Calu3 (cell line): Measurements from ENCODE around the gene AQP9. TPM values are rescaled to one million over a fixed set of nuclear protein-coding genes. Genes with fewer than 3 reads are reported as not detected.

Experiments used
- BruUV-seq: library from RNA; stranded (reverse); fragments of 400-500 nt; replicated peaks from 2 replicates; lab custom pipeline; 2021; lab: Mats Ljungman, UMichigan
- CTCF ChIA-PET: fragments of 300-600 bp; sonication (Branson Sonifier 250); formaldehyde crosslinking; loops from one replicate; lab custom pipeline; 2022; ENCODE audit warnings: antibody characterized with exemption; lab: Charles Lee
- DNase-seq: peaks from one replicate; pipeline ENCODE4 v3.0.0; 2022
- H3K27ac Mint-ChIP-seq: one replicate; pipeline ENCODE4 v1.8.0; 2022; ENCODE audit warnings: mixed read lengths; ENCODE audit not compliant: unreplicated experiment
- H3K27me3 Mint-ChIP-seq: one replicate; pipeline ENCODE4 v1.8.0; 2022; ENCODE audit warnings: mixed read lengths; ENCODE audit not compliant: unreplicated experiment
- H3K36me3 Mint-ChIP-seq: one replicate; pipeline ENCODE4 v1.8.0; 2022; ENCODE audit warnings: mild to moderate bottlenecking, moderate library complexity, mixed read lengths; ENCODE audit not compliant: insufficient read depth, unreplicated experiment
- H3K4me1 Mint-ChIP-seq: one replicate; pipeline ENCODE4 v1.8.0; 2022; ENCODE audit warnings: mild to moderate bottlenecking, low read depth, mixed read lengths; ENCODE audit not compliant: unreplicated experiment
- H3K4me3 Mint-ChIP-seq: one replicate; pipeline ENCODE4 v1.8.0; 2022; ENCODE audit warnings: mild to moderate bottlenecking, low read depth, moderate library complexity, mixed read lengths; ENCODE audit not compliant: unreplicated experiment
- H3K9me3 Mint-ChIP-seq: one replicate; pipeline ENCODE4 v1.8.0; 2022; ENCODE audit warnings: low read depth, mixed read lengths; ENCODE audit not compliant: unreplicated experiment
- CTCF ChIP-seq: fragments of 200-600 bp; IDR thresholded peaks from one replicate; pipeline ENCODE4 v1.8.0; 2022; ENCODE audit warnings: antibody characterized with exemption; ENCODE audit not compliant: unreplicated experiment
- intact Hi-C: fragments of 100-400 bp; cut with micrococcal nuclease; formaldehyde crosslinking; loops from one replicate; pipeline ENCODE4 v1.10.0; 2022; ENCODE audit not compliant: unreplicated experiment
- total RNA-seq: library from RNA; stranded (reverse); gene quantifications from 2 replicates; pipeline ENCODE4 v1.2.3, GENCODE V29; 2022

The AQP9 gene
- total RNA-seq, 1 experiment from 2014 or later: not detected

- no peak for TF ChIP-seq CTCF
- no peaks in the 10 kb centered on the region for H3K9me3 Mint-ChIP-seq
- intact Hi-C loops: no loop called here
- H3K27ac Mint-ChIP-seq: no peak overlapping the region
- H3K4me3 Mint-ChIP-seq: no peak overlapping the region
- DNase-seq: no peak
- peaks cover 58% of the 10 kb centered on the region for H3K27me3 Mint-ChIP-seq
- CTCF ChIA-PET: no interaction called here
- no peaks in the 10 kb centered on the region for H3K36me3 Mint-ChIP-seq
- BruUV-seq: no TSS peak
- H3K4me1 Mint-ChIP-seq: no peaks in the 10 kb centered on the region
Measured at GRCh38 chr15:58139276-58139988, 1.3 kb downstream of the AQP9 start.

- intact Hi-C loops: no loop called here
- no peaks in the 10 kb centered on the region for H3K4me1 Mint-ChIP-seq
- no peak overlapping the region for H3K4me3 Mint-ChIP-seq
- CTCF ChIA-PET: no interaction called here
- no peaks in the 10 kb centered on the region for H3K36me3 Mint-ChIP-seq
- no peak overlapping the region for H3K27ac Mint-ChIP-seq
- peaks cover 52% of the 10 kb centered on the region for H3K27me3 Mint-ChIP-seq
- no peak for DNase-seq
- no peak for TF ChIP-seq CTCF
- BruUV-seq: no TSS peak
- no peaks in the 10 kb centered on the region for H3K9me3 Mint-ChIP-seq
Measured at GRCh38 chr15:58139989-58140522, 1.9 kb downstream of the AQP9 start.

- Mint-ChIP-seq H3K27me3 (peaks cover 33% of the 10 kb centered on the region), H3K4me1 (no peaks in the 10 kb centered on the region), H3K27ac (no peak overlapping the region), H3K36me3 (no peaks in the 10 kb centered on the region), H3K4me3 (no peak overlapping the region), H3K9me3 (no peaks in the 10 kb centered on the region)
- intact Hi-C loops: no loop called here
- BruUV-seq: no TSS peak
- CTCF ChIA-PET: no interaction called here
- no peak for TF ChIP-seq CTCF
- no peak for DNase-seq
Measured at GRCh38 chr15:58141894-58142293, 3.7 kb downstream of the AQP9 start.

GRCh38 chr15:58142827-58143461 is 4.8 kb downstream of the AQP9 start:
- CTCF ChIA-PET: no interaction called here
- H3K27me3 Mint-ChIP-seq: peaks cover 31% of the 10 kb centered on the region
- H3K36me3 Mint-ChIP-seq: no peaks in the 10 kb centered on the region
- TF ChIP-seq CTCF: no peak
- H3K27ac Mint-ChIP-seq: no peak overlapping the region
- no TSS peak for BruUV-seq
- H3K4me3 Mint-ChIP-seq: no peak overlapping the region
- intact Hi-C loops: no loop called here
- no peaks in the 10 kb centered on the region for H3K4me1 Mint-ChIP-seq
- DNase-seq: no peak
- no peaks in the 10 kb centered on the region for H3K9me3 Mint-ChIP-seq
